ENCODE results near the gene TOX2. TPM values are rescaled to one million over a fixed set of nuclear protein-coding genes. Genes with fewer than 3 reads are reported as not detected.

Gene TOX2
- total RNA-seq, 1 experiment from 2014 or later = 2.7 TPM

DNA sequence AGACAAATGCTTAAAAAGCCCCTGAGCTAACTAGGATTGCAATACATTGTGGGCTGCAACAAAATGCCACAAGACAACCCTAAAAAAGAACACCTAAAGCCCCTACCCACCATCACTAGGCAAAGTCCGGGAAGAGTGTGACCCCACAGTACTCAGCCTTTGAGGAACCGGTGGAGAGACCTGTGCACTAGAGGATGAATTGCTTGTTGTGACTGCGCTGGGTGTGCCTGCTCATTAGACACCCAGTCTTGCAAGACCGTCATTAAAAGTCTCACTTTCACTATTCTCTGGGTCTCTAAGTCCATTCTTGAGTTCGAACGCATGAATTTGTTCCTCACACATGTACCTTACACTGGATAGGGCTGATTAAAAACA lies 183.6 kb downstream of the TOX2 start:
- H3K9me3 Mint-ChIP-seq (ENCODE audit: unreplicated experiment) = no peaks in the 10 kb centered on the region
- ChIA-PET CTCF (interaction anchor here (0.7 to 3.6 kb wide), 6 partner anchors 10 to 622 kb away, joined by 3 to 12 read pairs (median 6); no protein-coding TSS in a partner anchor), POLR2A (interaction anchor here (0.9 to 2.2 kb wide), 7 partner anchors 18 to 641 kb away, joined by 3 to 7 read pairs (median 3); partner anchors contain the start of genes JPH2, OSER1 and SRSF6)
- BruUV-seq (replicated peaks) = no TSS peak
- H3K4me1 Mint-ChIP-seq (ENCODE audit: insufficient read depth, unreplicated experiment) = peaks cover 9% of the 10 kb centered on the region
- H3K4me3 Mint-ChIP-seq (ENCODE audit: unreplicated experiment) = no peak overlapping the region
- no peak overlapping the region for H3K27ac Mint-ChIP-seq (ENCODE audit: low read depth, unreplicated experiment)
- TF ChIP-seq, protein P1, sequence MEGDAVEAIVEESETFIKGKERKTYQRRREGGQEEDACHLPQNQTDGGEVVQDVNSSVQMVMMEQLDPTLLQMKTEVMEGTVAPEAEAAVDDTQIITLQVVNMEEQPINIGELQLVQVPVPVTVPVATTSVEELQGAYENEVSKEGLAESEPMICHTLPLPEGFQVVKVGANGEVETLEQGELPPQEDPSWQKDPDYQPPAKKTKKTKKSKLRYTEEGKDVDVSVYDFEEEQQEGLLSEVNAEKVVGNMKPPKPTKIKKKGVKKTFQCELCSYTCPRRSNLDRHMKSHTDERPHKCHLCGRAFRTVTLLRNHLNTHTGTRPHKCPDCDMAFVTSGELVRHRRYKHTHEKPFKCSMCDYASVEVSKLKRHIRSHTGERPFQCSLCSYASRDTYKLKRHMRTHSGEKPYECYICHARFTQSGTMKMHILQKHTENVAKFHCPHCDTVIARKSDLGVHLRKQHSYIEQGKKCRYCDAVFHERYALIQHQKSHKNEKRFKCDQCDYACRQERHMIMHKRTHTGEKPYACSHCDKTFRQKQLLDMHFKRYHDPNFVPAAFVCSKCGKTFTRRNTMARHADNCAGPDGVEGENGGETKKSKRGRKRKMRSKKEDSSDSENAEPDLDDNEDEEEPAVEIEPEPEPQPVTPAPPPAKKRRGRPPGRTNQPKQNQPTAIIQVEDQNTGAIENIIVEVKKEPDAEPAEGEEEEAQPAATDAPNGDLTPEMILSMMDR (IDR thresholded peaks at IDR 0.05; ENCODE audit: unreplicated experiment) = no peak
- H3K27me3 Mint-ChIP-seq (ENCODE audit: insufficient read depth, unreplicated experiment) = no peaks in the 10 kb centered on the region
- intact Hi-C loops (cut with micrococcal nuclease) = no loop called here
- no peaks in the 10 kb centered on the region for H3K36me3 Mint-ChIP-seq (ENCODE audit: insufficient read depth, unreplicated experiment)
- no peak for DNase-seq (ENCODE audit: unreplicated experiment)

DNA sequence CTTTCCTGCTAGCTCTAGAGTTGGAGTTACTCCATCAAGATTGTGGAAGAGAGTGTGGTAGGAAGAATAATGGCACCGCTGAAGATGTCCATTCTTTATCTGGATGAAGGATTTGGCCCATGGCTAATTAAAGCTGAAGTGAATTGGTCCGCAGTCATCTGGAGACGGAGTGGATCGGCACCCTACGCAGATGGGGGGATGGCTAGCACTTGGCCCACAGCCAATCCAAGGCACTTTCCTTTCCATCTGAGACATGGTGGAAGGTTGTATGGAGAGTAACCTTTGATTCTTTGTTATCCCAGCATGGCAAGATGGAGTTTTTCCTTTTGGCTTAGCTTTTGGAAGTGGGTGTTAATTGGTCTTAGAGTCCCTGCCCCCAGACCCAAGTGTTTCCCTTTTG lies 184.0 kb downstream of the TOX2 start:
- DNase-seq (ENCODE audit: unreplicated experiment) = no peak
- intact Hi-C loops (cut with micrococcal nuclease) = no loop called here
- no peaks in the 10 kb centered on the region for H3K27me3 Mint-ChIP-seq (ENCODE audit: insufficient read depth, unreplicated experiment)
- H3K4me1 Mint-ChIP-seq (ENCODE audit: insufficient read depth, unreplicated experiment) = peaks cover 9% of the 10 kb centered on the region
- no peak overlapping the region for H3K4me3 Mint-ChIP-seq (ENCODE audit: unreplicated experiment)
- ChIA-PET POLR2A (interaction anchor here (0.7 to 2.2 kb wide), 7 partner anchors 18 to 354 kb away, joined by 3 to 7 read pairs (median 3); partner anchors contain the start of genes JPH2 and OSER1), CTCF (interaction anchor here (0.7 to 3.6 kb wide), 5 partner anchors 19 to 563 kb away, joined by 3 to 12 read pairs (median 4); no protein-coding TSS in a partner anchor)
- no peaks in the 10 kb centered on the region for H3K36me3 Mint-ChIP-seq (ENCODE audit: insufficient read depth, unreplicated experiment)
- no peak overlapping the region for H3K27ac Mint-ChIP-seq (ENCODE audit: low read depth, unreplicated experiment)
- no TSS peak for BruUV-seq (replicated peaks)
- no peaks in the 10 kb centered on the region for H3K9me3 Mint-ChIP-seq (ENCODE audit: unreplicated experiment)
- TF ChIP-seq, protein P1 (IDR thresholded peaks at IDR 0.05; ENCODE audit: unreplicated experiment) = no peak

DNA sequence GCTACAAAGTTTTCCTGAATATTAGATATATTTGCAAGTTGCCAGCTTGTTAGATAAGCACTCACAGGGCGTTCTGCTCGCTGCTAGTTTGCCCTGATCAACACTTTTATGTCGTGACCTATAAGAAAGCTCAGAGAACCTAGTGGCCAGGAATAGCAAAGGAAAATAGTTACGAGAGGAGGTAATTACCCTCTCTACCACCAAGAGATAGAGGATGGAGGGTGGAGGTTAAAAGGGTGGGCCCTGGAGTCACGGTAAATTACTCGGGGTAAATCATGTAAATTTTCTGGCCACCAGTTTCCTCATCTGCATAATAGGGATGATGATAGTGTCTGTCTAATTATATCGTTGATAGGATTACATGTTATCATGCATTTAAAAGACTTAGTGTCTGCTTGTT lies 185.2 kb downstream of the TOX2 start:
- POLR2A ChIA-PET = interaction anchor here (0.6 to 2.2 kb wide), 3 partner anchors 57 to 88 kb away, joined by 3 to 7 read pairs (median 6); partner anchors contain the start of gene JPH2
- TF ChIP-seq, protein P1 (IDR thresholded peaks at IDR 0.05; ENCODE audit: unreplicated experiment) = no peak
- Mint-ChIP-seq H3K36me3 (ENCODE audit: insufficient read depth, unreplicated experiment) (no peaks in the 10 kb centered on the region), H3K27ac (ENCODE audit: low read depth, unreplicated experiment) (no peak overlapping the region), H3K4me1 (ENCODE audit: insufficient read depth, unreplicated experiment) (peaks cover 16% of the 10 kb centered on the region), H3K9me3 (ENCODE audit: unreplicated experiment) (no peaks in the 10 kb centered on the region), H3K27me3 (ENCODE audit: insufficient read depth, unreplicated experiment) (no peaks in the 10 kb centered on the region), H3K4me3 (ENCODE audit: unreplicated experiment) (no peak overlapping the region)
- CTCF ChIA-PET = interaction anchor here (0.7 to 3.6 kb wide), 6 partner anchors 17 to 351 kb away, joined by 3 to 12 read pairs (median 5); no protein-coding TSS in a partner anchor
- intact Hi-C loops (cut with micrococcal nuclease) = no loop called here
- DNase-seq (ENCODE audit: unreplicated experiment) = no peak
- no TSS peak for BruUV-seq (replicated peaks)

DNA sequence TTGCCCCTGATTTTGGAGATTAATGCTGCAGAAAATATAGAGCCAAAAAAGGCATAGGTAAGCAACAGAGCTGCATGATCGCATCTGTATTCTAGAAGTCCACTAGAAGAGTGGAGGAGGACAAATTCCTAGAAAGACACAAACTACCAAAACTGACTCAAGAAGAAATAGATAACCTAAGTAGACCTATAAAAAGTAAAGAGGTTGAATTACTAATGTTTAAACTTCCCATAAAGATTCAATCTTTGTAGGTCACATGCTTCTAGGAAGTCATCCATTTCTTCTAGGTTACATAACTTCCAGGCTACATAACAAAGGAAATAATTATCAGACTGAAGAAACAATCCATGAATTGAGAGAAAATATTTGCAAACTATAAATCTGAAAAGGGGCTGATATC lies 187.9 kb downstream of the TOX2 start:
- no peak for DNase-seq (ENCODE audit: unreplicated experiment)
- no TSS peak for BruUV-seq (replicated peaks)
- intact Hi-C loops (cut with micrococcal nuclease) = no loop called here
- ChIA-PET POLR2A (interaction anchor here (1.0 kb wide), 1 partner anchor 49 kb away, joined by 3 read pairs; no protein-coding TSS in a partner anchor), CTCF (interaction anchor here (0.9 kb wide), 1 partner anchor 22 kb away, joined by 3 read pairs; no protein-coding TSS in a partner anchor)
- H3K36me3 Mint-ChIP-seq (ENCODE audit: insufficient read depth, unreplicated experiment) = no peaks in the 10 kb centered on the region
- peaks cover 30% of the 10 kb centered on the region for H3K4me1 Mint-ChIP-seq (ENCODE audit: insufficient read depth, unreplicated experiment)
- H3K9me3 Mint-ChIP-seq (ENCODE audit: unreplicated experiment) = peaks cover 5% of the 10 kb centered on the region
- TF ChIP-seq, protein P1 (IDR thresholded peaks at IDR 0.05; ENCODE audit: unreplicated experiment) = no peak
- H3K27me3 Mint-ChIP-seq (ENCODE audit: insufficient read depth, unreplicated experiment) = no peaks in the 10 kb centered on the region
- no peak overlapping the region for H3K27ac Mint-ChIP-seq (ENCODE audit: low read depth, unreplicated experiment)
- no peak overlapping the region for H3K4me3 Mint-ChIP-seq (ENCODE audit: unreplicated experiment)
